ENCODE results near the gene ZNF134. TPM values are rescaled to one million over a fixed set of nuclear protein-coding genes. Genes with fewer than 3 reads are reported as not detected.
A peak's percentile ranks its signal among the peaks of the same experiment; 100 is the strongest.

ZNF134 gene
- total and polyA plus RNA-seq, 7 donors, result 3.4 to 8.6 (median 7.4) TPM

GRCh38 chr19:57615346-57615745 is 1.3 kb downstream of the ZNF134 start:
- WGBS, 3 donors, result 95 to 100% (median 98%) methylated on average over 3 of the region's 3 CpGs
- Histone ChIP-seq H3K36me3 (ENCODE audit: insufficient read depth in 1 of 2, low read depth in 1 of 2) (peaks cover 33 to 47% of the 10 kb centered on the region in 2 donors), H3K4me3 (peak overlapping the region; percentile 96), H3K27me3 (ENCODE audit: insufficient read depth in 3 of 3, low read length in 2 of 3) (no peaks in the 10 kb centered on the region), H3K9me3 (peaks cover 67% of the 10 kb centered on the region), H3K27ac (no peak overlapping the region), H3K4me1 (no peaks in the 10 kb centered on the region)
- TF ChIP-seq, protein P1, sequence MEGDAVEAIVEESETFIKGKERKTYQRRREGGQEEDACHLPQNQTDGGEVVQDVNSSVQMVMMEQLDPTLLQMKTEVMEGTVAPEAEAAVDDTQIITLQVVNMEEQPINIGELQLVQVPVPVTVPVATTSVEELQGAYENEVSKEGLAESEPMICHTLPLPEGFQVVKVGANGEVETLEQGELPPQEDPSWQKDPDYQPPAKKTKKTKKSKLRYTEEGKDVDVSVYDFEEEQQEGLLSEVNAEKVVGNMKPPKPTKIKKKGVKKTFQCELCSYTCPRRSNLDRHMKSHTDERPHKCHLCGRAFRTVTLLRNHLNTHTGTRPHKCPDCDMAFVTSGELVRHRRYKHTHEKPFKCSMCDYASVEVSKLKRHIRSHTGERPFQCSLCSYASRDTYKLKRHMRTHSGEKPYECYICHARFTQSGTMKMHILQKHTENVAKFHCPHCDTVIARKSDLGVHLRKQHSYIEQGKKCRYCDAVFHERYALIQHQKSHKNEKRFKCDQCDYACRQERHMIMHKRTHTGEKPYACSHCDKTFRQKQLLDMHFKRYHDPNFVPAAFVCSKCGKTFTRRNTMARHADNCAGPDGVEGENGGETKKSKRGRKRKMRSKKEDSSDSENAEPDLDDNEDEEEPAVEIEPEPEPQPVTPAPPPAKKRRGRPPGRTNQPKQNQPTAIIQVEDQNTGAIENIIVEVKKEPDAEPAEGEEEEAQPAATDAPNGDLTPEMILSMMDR (IDR thresholded peaks at IDR 0.05), result no peak
- DNase-seq (no peak), ATAC-seq (no peak)
- intact Hi-C loops (cut with DNase I), result no loop called here

- peaks cover 55 to 86% of the 10 kb centered on the region in 2 donors for H3K36me3 ChIP-seq (ENCODE audit: insufficient read depth in 1 of 2, low read depth in 1 of 2)
- H3K9me3 ChIP-seq, result peaks cover 98% of the 10 kb centered on the region
- no peak overlapping the region for H3K27ac ChIP-seq
- H3K4me3 ChIP-seq, result no peak overlapping the region
- ATAC-seq, result no peak
- WGBS, 3 donors, result 98 to 99% (median 99%) methylated on average over 10 of the region's 10 CpGs
- DNase-seq, result no peak
- intact Hi-C loops (cut with DNase I), result no loop called here
- TF ChIP-seq, protein P1 (IDR thresholded peaks at IDR 0.05), result no peak
- no peaks in the 10 kb centered on the region for H3K4me1 ChIP-seq
- H3K27me3 ChIP-seq (ENCODE audit: insufficient read depth in 3 of 3, low read length in 2 of 3), result no peaks in the 10 kb centered on the region
These were observed 6.8 kb downstream of the ZNF134 start for GRCh38 chr19:57620673-57621348.

DNA sequence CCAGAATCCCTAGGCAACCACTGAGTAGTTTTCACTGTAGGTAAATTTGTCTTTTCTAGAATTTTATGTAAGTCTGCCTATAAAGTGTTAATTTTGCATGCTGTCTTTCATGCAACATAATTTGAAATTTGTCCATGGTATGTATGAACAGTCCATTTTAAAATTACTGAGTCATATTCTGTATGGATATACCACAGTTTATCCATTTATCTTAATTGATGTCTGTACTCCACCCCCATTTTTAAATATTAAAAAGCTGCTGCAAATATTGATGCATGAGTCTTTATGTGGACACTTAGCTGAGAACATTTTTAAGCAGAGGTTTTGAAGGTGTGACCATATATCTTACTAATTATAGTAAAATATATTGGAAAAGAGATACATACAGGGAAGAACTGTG is 9.0 kb downstream of the ZNF134 start:
- DNase-seq (no peak), ATAC-seq (no peak)
- peaks cover 98% of the 10 kb centered on the region for H3K9me3 ChIP-seq
- no peaks in the 10 kb centered on the region for H3K4me1 ChIP-seq
- H3K4me3 ChIP-seq, result no peak overlapping the region
- H3K27me3 ChIP-seq (ENCODE audit: insufficient read depth in 3 of 3, low read length in 2 of 3), result no peaks in the 10 kb centered on the region
- H3K36me3 ChIP-seq (ENCODE audit: insufficient read depth in 1 of 2, low read depth in 1 of 2), result peaks cover 41 to 63% of the 10 kb centered on the region in 2 donors
- H3K27ac ChIP-seq, result no peak overlapping the region
- intact Hi-C loops (cut with DNase I), result no loop called here
- TF ChIP-seq, protein P1 (IDR thresholded peaks at IDR 0.05), result no peak

DNA sequence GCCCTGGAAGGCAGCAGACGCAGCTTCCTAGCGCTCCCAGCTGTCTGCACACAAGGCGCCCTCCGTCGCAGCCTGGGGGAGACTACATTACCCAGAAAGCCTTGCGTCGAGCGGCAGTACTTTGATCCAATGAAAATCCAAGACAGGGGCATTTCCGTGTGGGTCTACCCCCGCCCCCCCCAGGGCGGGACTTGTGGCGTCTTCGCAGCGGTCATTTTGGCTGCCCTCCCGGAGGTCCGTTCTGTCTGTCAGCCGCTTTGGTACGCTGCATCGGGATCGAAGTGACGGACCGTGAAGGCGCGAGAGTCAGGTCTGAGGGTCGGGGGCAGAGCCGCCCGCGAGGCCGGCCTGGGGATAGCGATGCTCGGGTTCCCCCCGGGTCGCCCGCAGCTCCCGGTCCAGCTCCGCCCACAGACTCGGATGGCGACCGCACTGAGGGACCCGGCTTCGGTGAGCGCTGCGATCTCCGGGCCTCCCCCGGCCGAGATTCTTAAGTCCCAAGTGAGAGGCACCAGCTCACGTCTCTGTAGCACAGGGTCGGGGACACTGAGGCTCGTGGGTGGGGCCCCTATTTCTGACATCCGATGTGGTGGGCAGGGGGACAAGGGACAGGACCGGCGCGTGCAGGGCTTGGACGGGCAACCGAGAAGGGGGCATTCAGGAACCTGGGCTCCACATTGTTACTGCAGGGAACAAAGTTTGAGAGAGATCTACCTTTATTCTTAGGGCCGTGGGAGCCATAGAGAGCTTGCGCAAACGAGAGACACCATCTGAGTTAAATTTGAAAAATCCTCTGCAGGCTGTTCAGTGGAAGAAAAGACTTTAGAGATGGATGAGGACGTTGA is 19.2 kb downstream of the ZNF134 start, which contains the start of gene ZNF211:
Gene ZNF211, plus strand, starts transcription at position 182 of the 845 bp plus-strand sequence. Its CDS starts 179 bp downstream, at position 361.
- Histone ChIP-seq H3K27me3 (ENCODE audit: insufficient read depth in 3 of 3, low read length in 2 of 3) (no peaks in the 10 kb centered on the region), H3K9me3 (peaks cover 45% of the 10 kb centered on the region), H3K4me1 (peaks cover 8% of the 10 kb centered on the region), H3K36me3 (ENCODE audit: insufficient read depth in 1 of 2, low read depth in 1 of 2) (peaks cover 5 to 43% of the 10 kb centered on the region in 2 donors), H3K4me3 (peak within 1 kb of the TSS; percentile 81), H3K27ac (peak within 1 kb of the TSS; percentile 66)
- TF ChIP-seq, protein P1 (IDR thresholded peaks at IDR 0.05), result no peak
- intact Hi-C loops (cut with DNase I), result no loop called here
- WGBS, 3 donors, result 1% methylated on average over 57 to 59 of the region's 59 CpGs
- ATAC-seq (peak; percentile 100), DNase-seq (peak; percentile 95 to 96)

All from psoas muscle (tissue), 8 donors.